Measurements from ENCODE around the gene ATP2B2. TPM values are rescaled to one million over a fixed set of nuclear protein-coding genes. Genes with fewer than 3 reads are reported as not detected.

ATP2B2 gene
- total RNA-seq, 1 donor from 2014 or later: not detected

GRCh38 chr3:10466186-10466585 lies 39.2 kb downstream of the ATP2B2 start:
- H3K36me3 Mint-ChIP-seq: no peaks in the 10 kb centered on the region
- no peak overlapping the region for H3K9ac ChIP-seq
- H4K20me1 ChIP-seq (ENCODE audit: low read depth): peaks cover 9% of the 10 kb centered on the region
- H3F3A ChIP-seq (ENCODE audit: low read depth): no peaks in the 10 kb centered on the region
- no peak overlapping the region for H2AFZ ChIP-seq (replicated peaks)
- H3K9me3 Mint-ChIP-seq: no peaks in the 10 kb centered on the region
- no peak overlapping the region for H3K27ac Mint-ChIP-seq
- H3K27me3 ChIP-seq: no peaks in the 10 kb centered on the region
- TF ChIP-seq EZH2phosphoT487 (IDR thresholded peaks at IDR 0.05) (no peak), EZH2 (IDR thresholded peaks at IDR 0.05) (no peak), CTCF (IDR thresholded peaks at IDR 0.05) (no peak)
- no peak for DNase-seq (ENCODE audit: low spot score)
- H3K4me3 ChIP-seq: no peak overlapping the region
- H3K4me3 Mint-ChIP-seq: no peak overlapping the region
- no peaks in the 10 kb centered on the region for H3K36me3 ChIP-seq
- no peaks in the 10 kb centered on the region for H3K79me2 ChIP-seq (ENCODE audit: low read depth)
- H3K4me1 ChIP-seq: peaks cover 12% of the 10 kb centered on the region
- H3K4me1 Mint-ChIP-seq: peaks cover 21% of the 10 kb centered on the region
- no peak overlapping the region for H3K27ac ChIP-seq
- no peak overlapping the region for H3K4me2 ChIP-seq
- no peaks in the 10 kb centered on the region for H3K9me3 ChIP-seq (ENCODE audit: low read depth)
- peaks cover 13% of the 10 kb centered on the region for H3K27me3 Mint-ChIP-seq (ENCODE audit: insufficient read depth, low read depth)

DNA sequence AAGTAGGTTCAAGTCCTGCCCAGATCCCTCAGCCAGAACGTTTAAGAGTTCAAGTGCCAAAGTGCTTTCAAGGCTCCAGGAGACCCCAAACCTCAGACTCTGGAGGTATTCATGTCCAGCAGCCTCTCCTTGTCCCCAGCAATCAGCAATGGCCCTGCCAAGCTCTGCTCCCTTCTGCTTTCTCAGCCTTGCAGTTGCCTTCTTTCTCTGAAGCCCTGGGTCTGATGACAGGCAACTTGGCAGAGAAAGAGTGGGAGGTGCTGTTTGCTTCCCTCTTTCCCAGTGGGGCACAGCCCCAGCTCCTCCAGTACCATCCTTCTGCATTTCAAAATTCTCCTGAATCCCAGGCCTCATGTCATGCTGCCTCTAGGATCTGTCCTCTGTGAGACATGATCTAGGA lies 40.2 kb downstream of the ATP2B2 start:
- H3K4me2 ChIP-seq: no peak overlapping the region
- H3K79me2 ChIP-seq (ENCODE audit: low read depth): no peaks in the 10 kb centered on the region
- peaks cover 13% of the 10 kb centered on the region for H3K4me1 Mint-ChIP-seq
- H3K27me3 ChIP-seq: no peaks in the 10 kb centered on the region
- no peaks in the 10 kb centered on the region for H3K9me3 ChIP-seq (ENCODE audit: low read depth)
- no peaks in the 10 kb centered on the region for H3F3A ChIP-seq (ENCODE audit: low read depth)
- H3K36me3 Mint-ChIP-seq: no peaks in the 10 kb centered on the region
- H3K9me3 Mint-ChIP-seq: no peaks in the 10 kb centered on the region
- H3K4me1 ChIP-seq: peaks cover 1% of the 10 kb centered on the region
- H3K4me3 ChIP-seq: no peak overlapping the region
- peaks cover 13% of the 10 kb centered on the region for H4K20me1 ChIP-seq (ENCODE audit: low read depth)
- no peak for DNase-seq (ENCODE audit: low spot score)
- TF ChIP-seq CTCF (IDR thresholded peaks at IDR 0.05) (no peak), EZH2 (IDR thresholded peaks at IDR 0.05) (no peak), EZH2phosphoT487 (IDR thresholded peaks at IDR 0.05) (no peak)
- no peak overlapping the region for H2AFZ ChIP-seq (replicated peaks)
- H3K27ac ChIP-seq: no peak overlapping the region
- no peak overlapping the region for H3K4me3 Mint-ChIP-seq
- peaks cover 12% of the 10 kb centered on the region for H3K27me3 Mint-ChIP-seq (ENCODE audit: insufficient read depth, low read depth)
- no peaks in the 10 kb centered on the region for H3K36me3 ChIP-seq
- H3K27ac Mint-ChIP-seq: no peak overlapping the region
- no peak overlapping the region for H3K9ac ChIP-seq

GRCh38 chr3:10463533-10464434 lies 41.6 kb downstream of the ATP2B2 start:
- TF ChIP-seq EZH2 (IDR thresholded peaks at IDR 0.05) (no peak), CTCF (IDR thresholded peaks at IDR 0.05) (no peak), EZH2phosphoT487 (IDR thresholded peaks at IDR 0.05) (no peak)
- H3K36me3 Mint-ChIP-seq: no peaks in the 10 kb centered on the region
- no peaks in the 10 kb centered on the region for H3K9me3 Mint-ChIP-seq
- Histone ChIP-seq H4K20me1 (ENCODE audit: low read depth) (peaks cover 23% of the 10 kb centered on the region), H3K4me3 (no peak overlapping the region), H2AFZ (replicated peaks) (no peak overlapping the region), H3K9me3 (ENCODE audit: low read depth) (no peaks in the 10 kb centered on the region), H3K9ac (no peak overlapping the region), H3K79me2 (ENCODE audit: low read depth) (no peaks in the 10 kb centered on the region), H3K4me2 (no peak overlapping the region), H3K27me3 (no peaks in the 10 kb centered on the region), H3F3A (ENCODE audit: low read depth) (no peaks in the 10 kb centered on the region), H3K27ac (no peak overlapping the region), H3K36me3 (no peaks in the 10 kb centered on the region), H3K4me1 (no peaks in the 10 kb centered on the region)
- no peaks in the 10 kb centered on the region for H3K4me1 Mint-ChIP-seq
- H3K4me3 Mint-ChIP-seq: no peak overlapping the region
- H3K27me3 Mint-ChIP-seq (ENCODE audit: insufficient read depth, low read depth): peaks cover 19% of the 10 kb centered on the region
- no peak overlapping the region for H3K27ac Mint-ChIP-seq
- DNase-seq (ENCODE audit: low spot score): no peak
